ENCODE measurements around the gene ARMC9. TPM values are rescaled to one million over a fixed set of nuclear protein-coding genes. Genes with fewer than 3 reads are reported as not detected.
A peak's percentile ranks its signal among the peaks of the same experiment; 100 is the strongest.
"Not testable (repeated sequence)": the region's sequence is repeated elsewhere in the genome, so short reads cannot be mapped to it uniquely, and the experiment has no call there.

ARMC9 gene
- polyA plus RNA-seq, 1 donor from 2014 or later: 1.2 TPM

GRCh38 chr2:231347638-231348037 is 149.2 kb downstream of the ARMC9 start:
- H3K4me1 Mint-ChIP-seq: no peaks in the 10 kb centered on the region
- H3K27ac Mint-ChIP-seq: no peak overlapping the region
- no peaks in the 10 kb centered on the region for H3K36me3 Mint-ChIP-seq
- H3K9me3 Mint-ChIP-seq: no peaks in the 10 kb centered on the region
- no peak overlapping the region for H3K4me3 Mint-ChIP-seq
- H3K27me3 Mint-ChIP-seq: no peaks in the 10 kb centered on the region

- Mint-ChIP-seq H3K27me3 (no peaks in the 10 kb centered on the region), H3K4me3 (no peak overlapping the region), H3K9me3 (no peaks in the 10 kb centered on the region), H3K4me1 (no peaks in the 10 kb centered on the region), H3K27ac (no peak overlapping the region), H3K36me3 (no peaks in the 10 kb centered on the region)
These were observed 149.7 kb downstream of the ARMC9 start for GRCh38 chr2:231348173-231348572.

DNA sequence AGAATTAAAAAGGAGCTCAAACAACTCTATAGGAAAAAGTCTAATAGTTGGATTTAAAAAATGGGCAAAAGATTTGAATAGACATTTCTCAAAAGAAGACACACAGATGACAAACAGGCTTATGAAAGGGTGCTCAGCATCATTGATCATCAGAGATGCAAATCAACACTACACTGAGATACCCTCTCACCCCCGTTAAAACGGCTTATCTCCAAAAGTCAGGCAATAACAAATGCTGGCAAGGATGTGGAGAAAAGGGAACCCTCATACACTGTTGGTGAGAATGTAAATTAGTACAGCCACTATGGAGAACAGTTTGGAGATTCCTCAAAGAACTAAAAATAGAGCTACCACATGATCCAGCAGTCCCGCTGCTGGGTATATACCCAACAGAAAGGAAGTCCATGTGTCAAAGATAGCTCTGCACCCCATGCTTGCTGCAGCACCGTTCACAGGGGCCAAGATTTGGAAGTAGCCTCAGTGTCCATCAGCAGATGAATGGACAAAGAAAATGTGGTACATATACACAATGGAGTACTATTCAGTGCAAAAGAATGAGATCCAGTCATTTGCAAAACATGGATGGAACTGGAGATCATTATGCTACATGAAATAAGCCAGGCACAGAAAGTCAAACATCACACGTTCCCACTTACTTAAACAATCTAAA is 150.4 kb downstream of the ARMC9 start:
- no peaks in the 10 kb centered on the region for H3K9me3 Mint-ChIP-seq
- no peak overlapping the region for H3K4me3 Mint-ChIP-seq
- no peaks in the 10 kb centered on the region for H3K27me3 Mint-ChIP-seq
- H3K27ac Mint-ChIP-seq: no peak overlapping the region
- no peaks in the 10 kb centered on the region for H3K36me3 Mint-ChIP-seq
- no peaks in the 10 kb centered on the region for H3K4me1 Mint-ChIP-seq

DNA sequence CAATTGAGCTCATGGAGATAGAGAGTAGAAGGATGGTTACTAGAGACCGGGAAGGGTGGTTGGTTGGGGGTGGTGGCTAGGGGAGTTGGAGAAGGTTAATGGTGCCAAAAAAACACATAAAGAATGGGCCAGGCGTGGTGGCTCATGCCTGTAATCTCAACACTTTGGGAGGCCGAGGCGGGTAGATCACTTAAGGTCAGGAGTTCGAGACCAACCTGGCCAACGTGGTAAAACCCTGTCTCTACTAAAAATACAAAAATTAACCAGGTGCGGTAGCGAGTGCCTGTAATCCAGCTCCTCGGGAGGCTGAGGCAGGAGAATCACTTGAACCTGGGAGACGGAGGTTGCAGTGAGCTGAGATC is 150.9 kb downstream of the ARMC9 start:
- H3K4me3 Mint-ChIP-seq, H3K9me3 Mint-ChIP-seq, H3K27me3 Mint-ChIP-seq, H3K4me1 Mint-ChIP-seq, H3K36me3 Mint-ChIP-seq, H3K27ac Mint-ChIP-seq: not testable (repeated sequence)

- Mint-ChIP-seq H3K36me3 (no peaks in the 10 kb centered on the region), H3K4me1 (no peaks in the 10 kb centered on the region), H3K4me3 (no peak overlapping the region), H3K27me3 (peaks cover 2% of the 10 kb centered on the region), H3K9me3 (no peaks in the 10 kb centered on the region), H3K27ac (no peak overlapping the region)
These were observed 153.2 kb downstream of the ARMC9 start for GRCh38 chr2:231351648-231352047.

GRCh38 chr2:231353469-231353868 is 155.0 kb downstream of the ARMC9 start:
- H3K9me3 Mint-ChIP-seq: no peaks in the 10 kb centered on the region
- no peak overlapping the region for H3K4me3 Mint-ChIP-seq
- no peak overlapping the region for H3K27ac Mint-ChIP-seq
- H3K27me3 Mint-ChIP-seq: peaks cover 2% of the 10 kb centered on the region
- no peaks in the 10 kb centered on the region for H3K36me3 Mint-ChIP-seq
- H3K4me1 Mint-ChIP-seq: no peaks in the 10 kb centered on the region

- Mint-ChIP-seq H3K4me1 (no peaks in the 10 kb centered on the region), H3K36me3 (peaks cover 2% of the 10 kb centered on the region), H3K27ac (no peak overlapping the region), H3K27me3 (peaks cover 2% of the 10 kb centered on the region), H3K9me3 (no peaks in the 10 kb centered on the region), H3K4me3 (no peak overlapping the region)
These were observed 157.4 kb downstream of the ARMC9 start for GRCh38 chr2:231355508-231356465.

DNA sequence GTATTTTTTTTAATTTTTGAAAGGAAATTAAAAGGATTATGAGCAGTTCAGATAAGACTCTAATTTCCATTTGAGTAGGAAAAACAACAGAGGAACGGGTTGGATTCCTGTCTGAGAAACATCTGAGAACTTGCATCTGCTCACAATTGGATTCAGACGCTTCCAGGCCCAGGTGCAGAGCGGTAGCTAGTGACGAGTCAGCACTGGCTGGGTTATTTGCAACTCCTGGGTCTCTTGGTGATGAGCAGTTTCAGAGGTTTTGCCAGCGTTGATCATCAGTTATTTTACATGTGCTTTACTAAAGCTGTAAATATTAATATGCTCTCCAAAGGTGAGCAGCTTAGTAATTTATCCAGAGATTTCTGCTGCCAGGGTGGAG is 158.0 kb downstream of the ARMC9 start:
- Mint-ChIP-seq H3K4me1 (peaks cover 0 to 3% (median 0%) of the 10 kb centered on the region in 3 donors), H3K36me3 (peaks cover 2% of the 10 kb centered on the region), H3K27me3 (peaks cover 2% of the 10 kb centered on the region), H3K4me3 (no peak overlapping the region), H3K9me3 (no peaks in the 10 kb centered on the region), H3K27ac (no peak overlapping the region)

GRCh38 chr2:231357048-231357447 is 158.6 kb downstream of the ARMC9 start:
- Mint-ChIP-seq H3K27me3 (peaks cover 2% of the 10 kb centered on the region), H3K4me1 (peaks cover 2 to 7% (median 2%) of the 10 kb centered on the region in 3 donors), H3K4me3 (no peak overlapping the region), H3K36me3 (peaks cover 2% of the 10 kb centered on the region), H3K9me3 (no peaks in the 10 kb centered on the region), H3K27ac (no peak overlapping the region)

DNA sequence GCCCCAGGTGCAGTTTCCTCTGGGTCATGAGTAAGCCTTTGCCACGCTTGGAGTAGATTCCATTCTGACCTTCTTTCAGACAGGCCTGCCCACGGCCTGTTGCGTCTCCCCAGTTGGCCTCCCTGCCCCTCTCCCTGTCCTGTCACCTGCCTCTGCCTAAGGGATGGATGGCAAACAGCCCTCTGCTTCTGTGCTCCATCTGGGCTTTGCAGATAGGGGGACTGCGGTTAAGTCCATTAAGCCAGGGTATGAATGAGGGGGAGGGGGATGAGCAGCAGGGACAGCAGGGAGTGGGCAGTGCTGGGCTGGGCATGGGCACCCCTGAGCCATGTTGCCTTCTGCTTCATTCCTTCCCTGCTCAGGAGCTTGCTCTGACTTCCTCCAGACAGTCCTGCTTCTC is 159.5 kb downstream of the ARMC9 start:
- H3K27me3 Mint-ChIP-seq: peaks cover 4% of the 10 kb centered on the region
- H3K4me1 Mint-ChIP-seq: peaks cover 7 to 14% (median 10%) of the 10 kb centered on the region in 3 donors
- H3K9me3 Mint-ChIP-seq: no peaks in the 10 kb centered on the region
- H3K27ac Mint-ChIP-seq: peak overlapping the region in 1 of 3 donors; percentile 74
- peaks cover 2% of the 10 kb centered on the region for H3K36me3 Mint-ChIP-seq
- H3K4me3 Mint-ChIP-seq: no peak overlapping the region

GRCh38 chr2:231359441-231359840 is 161.0 kb downstream of the ARMC9 start:
- H3K4me3 Mint-ChIP-seq: no peak overlapping the region
- peaks cover 4% of the 10 kb centered on the region for H3K27me3 Mint-ChIP-seq
- H3K36me3 Mint-ChIP-seq: peaks cover 2% of the 10 kb centered on the region
- no peak overlapping the region for H3K27ac Mint-ChIP-seq
- peaks cover 7 to 18% (median 12%) of the 10 kb centered on the region in 3 donors for H3K4me1 Mint-ChIP-seq
- no peaks in the 10 kb centered on the region for H3K9me3 Mint-ChIP-seq

DNA sequence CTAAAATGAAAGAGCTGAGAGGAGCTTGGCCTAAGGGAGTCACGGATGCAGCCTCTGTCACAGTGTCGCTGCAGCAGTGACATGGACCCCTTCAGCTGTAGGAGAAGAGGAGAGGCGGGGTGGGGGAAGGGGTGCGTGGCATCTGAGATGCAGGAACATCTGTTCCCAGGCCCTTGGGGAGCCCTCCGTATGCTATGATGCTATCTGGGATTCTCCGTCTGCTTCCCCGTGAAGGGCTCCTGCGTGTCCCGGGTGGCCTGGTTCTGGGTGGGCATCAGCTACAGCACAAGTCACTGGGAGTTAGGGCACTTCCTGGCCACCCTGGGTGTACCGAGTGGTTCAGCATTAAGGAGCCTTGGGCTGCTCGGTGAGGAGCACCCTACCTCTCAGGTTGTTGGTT is 161.5 kb downstream of the ARMC9 start:
- H3K4me3 Mint-ChIP-seq: no peak overlapping the region
- H3K9me3 Mint-ChIP-seq: no peaks in the 10 kb centered on the region
- peaks cover 9 to 18% (median 12%) of the 10 kb centered on the region in 3 donors for H3K4me1 Mint-ChIP-seq
- H3K27me3 Mint-ChIP-seq: peaks cover 4% of the 10 kb centered on the region
- no peak overlapping the region for H3K27ac Mint-ChIP-seq
- peaks cover 2% of the 10 kb centered on the region for H3K36me3 Mint-ChIP-seq

DNA sequence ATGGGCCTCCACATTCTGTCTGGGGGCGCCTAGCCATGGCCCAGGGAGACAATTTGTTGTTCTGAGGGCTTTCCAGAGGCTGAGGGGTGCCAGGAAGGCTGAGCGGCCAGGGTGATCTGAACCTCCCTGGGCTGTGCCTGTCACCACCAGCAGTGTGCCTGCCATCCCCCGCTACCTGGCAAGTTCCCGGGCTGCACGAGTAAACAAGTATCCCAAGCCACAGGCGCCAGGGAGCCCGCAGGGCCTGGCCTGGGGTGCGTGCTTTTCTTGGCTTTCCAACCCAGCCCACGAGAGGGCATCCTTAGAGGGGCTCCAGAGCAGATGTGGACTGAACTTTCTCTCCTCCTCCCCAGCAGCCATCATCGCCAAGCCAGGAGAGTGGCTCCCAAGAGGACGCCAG is 162.0 kb downstream of the ARMC9 start:
- Mint-ChIP-seq H3K36me3 (peaks cover 2% of the 10 kb centered on the region), H3K27me3 (peaks cover 4% of the 10 kb centered on the region), H3K4me3 (no peak overlapping the region), H3K9me3 (no peaks in the 10 kb centered on the region), H3K27ac (no peak overlapping the region), H3K4me1 (peaks cover 12 to 18% (median 14%) of the 10 kb centered on the region in 3 donors)

GRCh38 chr2:231360881-231361371 is 162.5 kb downstream of the ARMC9 start:
- Mint-ChIP-seq H3K36me3 (peaks cover 2% of the 10 kb centered on the region), H3K27me3 (peaks cover 2% of the 10 kb centered on the region), H3K27ac (no peak overlapping the region), H3K4me1 (peaks cover 12 to 18% (median 14%) of the 10 kb centered on the region in 3 donors), H3K4me3 (no peak overlapping the region), H3K9me3 (no peaks in the 10 kb centered on the region)

GRCh38 chr2:231361701-231362554 is 163.5 kb downstream of the ARMC9 start:
- peaks cover 2% of the 10 kb centered on the region for H3K27me3 Mint-ChIP-seq
- H3K36me3 Mint-ChIP-seq: peaks cover 2% of the 10 kb centered on the region
- peak overlapping the region in 2 of 3 donors; percentile 41 to 93 for H3K27ac Mint-ChIP-seq
- no peaks in the 10 kb centered on the region for H3K9me3 Mint-ChIP-seq
- H3K4me3 Mint-ChIP-seq: peak overlapping the region in 2 of 4 donors; percentile 72 to 82
- H3K4me1 Mint-ChIP-seq: peaks cover 12 to 18% (median 14%) of the 10 kb centered on the region in 3 donors
